ENCODE data around the gene CBX2.

Gene CBX2

GRCh38 chr17:79829457-79829856 is 51.5 kb downstream of the CBX2 start:
- DNase-seq (ENCODE audit: low spot score) = no peak

DNA sequence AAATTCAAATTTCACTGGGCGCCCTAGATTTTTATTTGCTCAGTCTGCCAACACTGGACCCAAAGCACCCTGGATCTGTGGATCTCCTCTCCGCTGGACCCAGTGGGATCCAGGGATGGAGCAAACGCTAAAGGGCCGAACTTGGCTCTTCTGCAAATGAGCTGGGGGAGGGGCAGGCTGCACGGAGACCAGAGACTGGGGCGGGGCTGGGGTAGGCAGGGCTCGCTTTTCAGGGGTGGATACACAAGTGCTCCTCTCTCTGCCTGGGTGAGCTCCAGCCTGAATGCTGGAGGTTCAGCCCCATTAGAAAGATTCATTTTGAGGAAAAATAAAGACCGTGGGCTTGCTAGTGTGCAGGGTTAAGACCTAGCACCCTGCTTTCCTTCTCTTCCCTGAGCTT is 52.4 kb downstream of the CBX2 start:
- no peak for DNase-seq (ENCODE audit: low spot score)

GRCh38 chr17:79830763-79831264 is 52.9 kb downstream of the CBX2 start:
- DNase-seq (ENCODE audit: low spot score) = no peak

- DNase-seq (ENCODE audit: low spot score) = no peak
These were observed 53.6 kb downstream of the CBX2 start for GRCh38 chr17:79831265-79832217.

DNA sequence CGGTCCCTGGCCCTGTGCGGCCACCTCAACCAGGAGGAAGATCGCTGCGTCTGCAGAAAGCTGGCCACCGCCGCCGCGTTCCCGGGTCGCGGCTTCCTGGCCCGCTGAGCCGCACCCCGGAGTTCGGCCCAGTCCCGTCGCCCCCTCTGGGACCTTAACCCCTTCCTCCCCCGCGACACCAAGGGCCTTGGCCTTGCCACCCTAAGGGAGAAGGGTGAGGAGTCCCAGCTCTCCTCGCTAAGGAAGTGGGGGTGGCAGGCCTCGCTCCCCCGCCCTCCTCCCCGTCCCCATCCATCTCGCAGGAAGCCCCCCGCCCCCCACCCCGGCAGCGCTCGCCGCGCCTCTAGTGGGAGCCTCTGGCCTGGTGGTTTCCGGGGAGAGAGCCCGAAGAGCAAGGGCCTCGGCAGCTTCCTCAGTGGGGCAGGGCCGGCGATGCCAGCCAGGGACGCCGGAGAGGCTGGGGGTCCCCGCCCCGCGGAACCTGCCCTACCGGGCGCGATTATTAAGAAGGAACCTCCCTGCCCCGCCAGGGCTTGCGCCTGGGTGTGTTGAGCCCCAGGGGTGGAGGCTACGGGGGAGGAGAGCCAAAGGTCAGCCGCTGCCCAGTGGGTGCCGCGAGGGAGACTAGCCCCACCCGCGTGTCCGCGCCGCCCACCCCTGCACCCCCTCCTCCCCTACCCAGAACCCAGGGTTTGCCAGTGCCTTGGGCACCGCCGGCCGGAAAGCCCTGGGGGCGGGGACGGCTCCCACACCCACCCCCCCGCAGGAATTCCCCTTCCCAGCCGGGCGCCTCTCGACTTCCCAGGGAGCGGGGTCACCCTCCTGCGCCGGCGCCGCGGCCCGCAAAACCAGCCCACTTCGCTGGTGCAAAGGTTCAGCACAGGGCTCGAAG is 54.5 kb downstream of the CBX2 start:
- no peak for DNase-seq (ENCODE audit: low spot score)

- no peak for DNase-seq (ENCODE audit: low spot score)
These were observed 55.1 kb downstream of the CBX2 start for GRCh38 chr17:79833110-79833450.

- no peak for DNase-seq (ENCODE audit: low spot score)
These were observed 56.0 kb downstream of the CBX2 start for GRCh38 chr17:79833744-79834564.

DNA sequence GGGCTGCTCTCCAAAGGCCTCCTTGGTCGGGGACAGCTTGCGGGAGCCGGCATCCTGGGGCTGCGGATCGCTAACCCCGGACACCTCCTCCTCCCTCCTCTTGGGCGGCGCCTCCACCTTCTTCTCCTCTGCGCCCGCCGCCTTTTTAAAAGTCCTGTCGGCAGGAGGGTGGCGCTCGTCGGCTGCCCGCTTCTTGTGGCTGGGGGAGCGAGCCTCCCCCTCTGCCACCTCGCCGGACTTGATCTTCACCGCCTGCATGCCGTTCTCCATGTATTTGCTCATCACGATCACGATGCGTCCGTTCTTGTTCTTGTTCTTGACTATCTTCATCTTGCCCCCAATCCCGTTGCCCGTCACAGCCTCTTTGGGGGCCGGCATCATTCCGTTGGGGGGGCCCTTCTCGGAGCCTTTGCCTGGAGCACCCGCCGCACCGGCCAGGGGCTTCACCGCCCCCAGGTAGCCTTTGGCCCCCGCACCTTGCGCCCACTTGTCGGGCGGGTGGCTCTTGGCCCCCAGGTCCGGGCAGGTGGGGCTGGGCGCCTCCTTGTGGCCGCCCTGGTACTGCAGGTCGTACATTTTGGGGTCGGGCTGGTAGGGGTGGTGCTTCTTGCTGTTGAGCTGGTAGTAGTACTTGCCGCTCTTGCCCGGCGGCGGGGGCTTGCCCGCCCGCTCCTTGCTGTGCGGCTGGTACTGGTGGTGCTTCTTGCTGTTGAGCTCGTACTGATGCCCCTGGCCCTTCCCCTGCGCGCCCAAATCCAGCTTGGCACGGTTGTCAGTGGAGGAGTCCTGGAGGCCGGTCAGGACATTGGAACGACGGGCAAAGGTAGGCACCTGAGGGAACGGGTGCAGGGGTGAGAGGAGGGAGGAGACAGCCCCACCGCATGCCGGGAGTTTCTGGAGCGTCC is 56.9 kb downstream of the CBX2 start:
- DNase-seq (ENCODE audit: low spot score) = no peak

DNA sequence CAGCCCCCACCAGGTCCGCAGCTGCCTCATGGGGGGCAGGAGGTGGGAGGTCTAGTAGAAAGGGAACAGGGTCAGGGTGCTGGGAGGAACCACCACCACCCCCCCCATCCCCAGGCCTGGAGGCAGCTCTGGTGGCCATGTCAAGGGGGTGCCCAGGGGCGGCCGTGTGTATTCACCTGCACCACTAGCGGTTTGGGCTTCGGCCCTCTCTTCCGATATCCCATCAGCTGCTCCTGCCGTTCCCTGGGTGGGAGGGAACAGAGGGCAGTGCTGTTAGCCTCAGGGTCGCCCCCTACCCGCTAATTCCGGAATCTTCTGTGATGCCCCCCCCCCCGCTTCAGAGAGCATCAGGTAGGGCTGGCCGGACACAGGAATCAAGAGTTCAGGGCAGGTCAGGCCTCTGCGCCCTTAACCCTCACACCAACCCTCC is 57.5 kb downstream of the CBX2 start:
- DNase-seq (ENCODE audit: low spot score) = no peak

GRCh38 chr17:79835953-79836509 is 58.1 kb downstream of the CBX2 start:
- DNase-seq (ENCODE audit: low spot score) = no peak

DNA sequence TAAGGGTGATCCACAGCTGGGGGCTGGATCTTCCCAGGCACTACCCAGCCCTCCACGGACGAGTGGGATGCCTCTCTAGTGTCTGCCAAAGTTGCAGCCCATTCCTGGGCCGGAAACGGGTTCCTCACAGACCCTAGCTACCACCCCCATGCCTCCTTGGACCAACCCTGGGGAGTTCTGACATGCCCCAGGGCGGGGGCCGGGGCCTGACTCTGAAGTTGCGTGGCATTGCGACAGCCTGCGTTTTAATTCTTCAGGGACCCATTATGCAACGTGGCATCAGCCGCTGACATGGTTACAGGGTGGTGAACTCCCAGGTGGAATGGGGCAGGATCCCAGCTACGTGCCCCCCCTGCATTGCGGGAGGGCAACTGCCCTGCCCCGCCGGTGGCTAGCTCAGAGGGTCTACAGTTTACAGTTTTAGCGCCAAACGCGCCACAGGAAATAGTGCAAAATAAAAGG is 58.6 kb downstream of the CBX2 start:
- no peak for DNase-seq (ENCODE audit: low spot score)

DNA sequence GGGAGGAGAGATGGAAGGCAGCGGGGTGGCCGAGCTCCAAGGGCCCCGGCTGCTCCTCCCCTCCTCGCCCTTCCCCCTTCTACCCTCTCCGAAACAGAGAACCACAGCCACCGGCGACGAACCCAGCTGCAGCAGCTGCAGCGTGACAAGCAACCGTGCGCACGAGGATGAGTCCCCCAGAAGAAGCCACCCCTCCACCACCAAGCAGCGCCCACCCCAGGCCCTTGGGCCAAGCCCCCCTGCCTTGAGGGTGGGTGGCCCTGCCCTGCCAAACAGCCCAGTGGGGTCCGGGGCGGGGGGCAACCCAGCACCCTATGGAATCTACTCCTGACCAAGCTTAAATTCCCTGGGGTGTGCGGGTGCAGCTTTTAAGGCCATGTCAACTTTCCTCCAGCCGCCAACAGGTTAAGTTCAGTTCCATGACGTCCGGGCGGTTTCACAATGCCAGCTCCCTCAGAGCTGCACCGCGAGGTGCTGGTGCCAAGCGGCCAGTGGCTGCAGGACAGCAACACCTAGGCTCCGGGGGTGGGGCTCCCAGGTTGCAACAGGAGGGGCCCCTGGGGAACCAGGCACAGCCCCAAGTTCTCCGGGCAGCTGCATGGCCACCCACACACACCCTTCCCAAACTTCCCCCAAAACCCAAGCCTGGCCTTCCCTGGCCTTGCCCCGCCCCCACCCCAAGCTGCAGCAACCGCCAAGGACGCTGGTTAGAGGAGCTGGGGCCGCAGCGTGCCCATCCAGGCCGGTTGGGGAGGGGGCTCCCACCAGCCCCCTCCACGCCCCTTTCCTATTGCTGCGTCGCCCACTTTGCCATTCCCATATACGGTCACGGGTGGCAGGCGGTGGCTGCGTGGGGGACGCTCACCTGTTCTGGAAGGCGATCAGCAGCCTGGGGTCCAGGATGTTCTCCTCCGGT is 59.3 kb downstream of the CBX2 start:
- peak; percentile 41 for DNase-seq (ENCODE audit: low spot score)

All from AG08395 (cell line).